ENCODE measurements around the gene PSMD2.

Gene PSMD2

DNA sequence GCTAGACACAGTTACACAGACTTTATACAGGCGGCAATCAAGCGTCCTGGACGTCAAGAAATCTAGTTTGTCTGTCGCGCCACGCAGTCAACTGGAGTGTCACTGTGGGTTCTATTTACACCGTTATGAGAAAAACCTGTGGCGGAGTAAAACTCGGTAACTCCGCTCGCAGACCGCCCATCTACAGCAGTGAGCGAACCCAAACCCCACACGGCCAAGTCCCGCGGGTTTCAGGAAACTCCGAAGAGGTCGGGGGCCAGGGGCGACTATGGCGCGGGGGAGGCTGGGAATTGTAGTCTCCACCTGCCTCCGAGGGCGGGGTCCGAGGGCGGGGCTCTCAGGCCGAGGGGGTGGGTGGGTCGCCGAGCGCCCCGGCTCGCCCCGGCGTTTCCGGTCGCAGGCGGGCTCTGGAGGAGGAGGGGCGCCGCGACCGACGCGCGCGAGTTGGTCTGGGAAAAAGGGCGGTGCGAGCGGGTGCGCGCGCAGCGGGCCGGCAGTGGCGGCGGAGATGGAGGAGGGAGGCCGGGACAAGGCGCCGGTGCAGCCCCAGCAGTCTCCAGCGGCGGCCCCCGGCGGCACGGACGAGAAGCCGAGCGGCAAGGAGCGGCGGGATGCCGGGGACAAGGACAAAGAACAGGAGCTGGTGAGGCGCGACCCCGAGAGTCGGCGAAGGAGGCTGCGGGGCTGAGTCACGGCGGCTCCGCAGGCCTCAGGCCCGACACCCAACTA, at the start of gene PSMD2:
Gene PSMD2 (plus strand): TSS at position 483 of the 729 bp plus-strand sequence. CDS start 26 bp downstream, at position 509.
- DNase-seq (ENCODE audit: low read depth) = peak; percentile 92
- no peak for TF ChIP-seq CTCF (IDR thresholded peaks at IDR 0.05; ENCODE audit: low read depth, low read length, missing control alignments)
- H3K4me3 ChIP-seq (ENCODE audit: low read depth, low read length) = peak within 1 kb of the TSS; percentile 97
- in situ Hi-C loops (cut with HindIII; ENCODE audit: low sequenced_read_pairs) = no loop called here

GRCh38 chr3:184249412-184250166, 49.5 kb upstream of the PSMD2 start, which contains the start of gene EEF1AKMT4:
EEF1AKMT4 (plus strand) TSS chr3:184249672; CDS start chr3:184249695, 23 bp downstream.
- TF ChIP-seq CTCF (IDR thresholded peaks at IDR 0.05; ENCODE audit: low read depth, low read length, missing control alignments) = peak; percentile 51
- DNase-seq (ENCODE audit: low read depth) = peak; percentile 95
- in situ Hi-C loops (cut with HindIII; ENCODE audit: low sequenced_read_pairs) = loop anchor here (25.0 kb wide), 1 partner anchor 362 kb away; the partner anchor contains the start of gene PARL
- H3K4me3 ChIP-seq (ENCODE audit: low read depth, low read length) = peak within 1 kb of the TSS; percentile 95

DNA sequence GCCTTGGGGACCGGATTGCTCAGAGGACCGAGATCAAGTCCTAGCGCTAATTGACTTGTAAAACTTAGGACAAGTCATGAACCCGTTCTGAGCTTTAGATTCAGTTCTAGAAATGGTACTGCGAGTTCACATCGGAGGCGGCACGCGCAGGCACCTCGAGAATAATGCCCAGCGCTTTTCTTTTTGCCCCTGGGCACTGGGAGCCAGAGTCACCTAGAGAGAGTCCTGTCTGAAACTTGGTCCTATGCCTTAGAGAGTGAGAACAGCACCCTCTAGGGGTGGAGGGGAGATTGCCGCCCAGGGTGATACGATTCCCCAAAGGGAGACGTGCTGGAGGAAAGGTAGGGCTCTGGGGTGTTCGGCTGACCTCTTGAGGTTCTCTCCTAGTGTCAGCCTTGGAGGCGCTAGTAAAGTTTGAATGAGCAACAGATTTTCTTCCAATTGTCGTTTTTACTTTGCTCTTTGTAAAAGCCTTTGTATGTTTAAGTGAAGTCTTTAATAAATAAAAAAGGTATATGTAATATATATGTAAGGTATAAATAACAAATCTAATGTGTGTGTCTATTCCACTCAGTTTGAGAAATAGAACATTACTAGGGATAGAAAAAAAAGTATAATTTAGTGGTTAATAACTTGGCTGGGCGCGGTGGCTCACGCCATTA, 48.7 kb upstream of the PSMD2 start:
- DNase-seq (ENCODE audit: low read depth) = peak; percentile 72
- in situ Hi-C loops (cut with HindIII; ENCODE audit: low sequenced_read_pairs) = no loop called here
- peak; percentile 97 for TF ChIP-seq CTCF (IDR thresholded peaks at IDR 0.05; ENCODE audit: low read depth, low read length, missing control alignments)
- peak overlapping the region; percentile 95 for H3K4me3 ChIP-seq (ENCODE audit: low read depth, low read length)

DNA sequence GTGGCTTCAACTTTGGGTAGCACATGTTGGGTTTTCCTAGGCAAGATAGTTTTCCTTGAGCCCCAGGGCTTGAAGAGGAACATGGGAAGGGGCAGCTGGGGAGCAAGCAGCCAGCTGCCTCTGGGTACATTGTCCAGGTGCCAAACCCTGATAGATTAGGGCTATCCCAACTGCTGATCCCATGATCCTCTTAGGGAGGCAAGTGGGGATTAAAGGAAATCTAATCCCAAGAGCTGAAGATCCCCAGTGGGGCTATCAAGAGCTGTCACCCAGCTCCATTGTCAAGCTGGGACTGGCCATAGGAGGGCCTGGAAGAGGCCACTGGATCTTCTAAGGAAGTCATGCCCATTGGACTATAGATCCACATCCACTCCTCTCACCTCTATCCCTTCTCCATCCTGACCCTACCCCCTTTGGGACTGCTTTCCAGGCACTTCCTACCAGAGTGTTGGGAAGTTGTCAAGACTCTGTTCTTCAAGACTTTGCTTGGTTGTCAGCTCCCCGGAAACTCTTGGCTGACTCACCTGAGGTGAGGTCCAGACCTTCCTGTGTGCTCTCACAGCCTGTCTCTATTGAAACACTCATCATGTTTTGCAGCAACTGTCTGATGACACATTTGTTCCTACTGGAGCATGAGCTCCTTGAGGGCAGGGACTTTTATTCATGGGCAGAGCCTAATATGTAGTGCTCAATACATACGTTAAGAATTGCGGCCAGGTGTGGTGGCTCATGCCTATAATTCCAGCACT, 43.6 kb upstream of the PSMD2 start:
- DNase-seq (ENCODE audit: low read depth) = no peak
- H3K4me3 ChIP-seq (ENCODE audit: low read depth, low read length) = no peak overlapping the region
- TF ChIP-seq CTCF (IDR thresholded peaks at IDR 0.05; ENCODE audit: low read depth, low read length, missing control alignments) = no peak
- in situ Hi-C loops (cut with HindIII; ENCODE audit: low sequenced_read_pairs) = no loop called here

- in situ Hi-C loops (cut with HindIII; ENCODE audit: low sequenced_read_pairs) = no loop called here
- no peak for TF ChIP-seq CTCF (IDR thresholded peaks at IDR 0.05; ENCODE audit: low read depth, low read length, missing control alignments)
- no peak for DNase-seq (ENCODE audit: low read depth)
- no peak overlapping the region for H3K4me3 ChIP-seq (ENCODE audit: low read depth, low read length)
Measured at GRCh38 chr3:184257083-184257915, 41.7 kb upstream of the PSMD2 start.
